Naive thymus-derived CD4-positive, alpha-beta T cell (primary cell): ENCODE data around the gene ST13. TPM values are rescaled to one million over a fixed set of nuclear protein-coding genes. Genes with fewer than 3 reads are reported as not detected.
A peak's percentile ranks its signal among the peaks of the same experiment; 100 is the strongest.
"Not testable (repeated sequence)": the region's sequence is repeated elsewhere in the genome, so short reads cannot be mapped to it uniquely, and the experiment has no call there.

Experiments
- ATAC-seq: fragments of 150-1000 bp; cut with Tn5 transposase; 2 replicates; pipeline ENCODE4 v1.10.0; 2021; ENCODE audit warnings: mild to moderate bottlenecking, moderate library complexity
- CTCF ChIA-PET: fragments of 350-600 bp; sonication (Branson Sonifier 250); formaldehyde crosslinking; loops from one replicate; lab custom pipeline; 2021; ENCODE audit warnings: antibody characterized with exemption; lab: Charles Lee
- POLR2A ChIA-PET: fragments of 350-600 bp; sonication (Branson Sonifier 250); formaldehyde crosslinking; loops from one replicate; lab custom pipeline; 2021; ENCODE audit warnings: antibody characterized with exemption, inconsistent platforms; lab: Charles Lee
- DNase-seq, 9 donors: peaks; one replicate each; pipeline versions ENCODE4 v3.0.0 to v3.0.0-alpha.2; 2020 to 2022; ENCODE audit warnings: mixed read lengths in 1 of 9
- H3K27ac ChIP-seq: one replicate; pipeline ENCODE4 v1.7.0; 2013; ENCODE audit warnings: mild to moderate bottlenecking, low read depth, low read length, moderate library complexity
- H3K27me3 ChIP-seq, 2 donors: one replicate each; pipeline ENCODE4 v1.7.0; 2013; ENCODE audit warnings: low read length in 2 of 2, mild to moderate bottlenecking in 2 of 2, moderate library complexity in 2 of 2; ENCODE audit not compliant: control insufficient read depth in 2 of 2, insufficient read depth in 2 of 2
- H3K36me3 ChIP-seq, 3 experiments: 1 replicate in 2 of 3; 2 replicates in 1 of 3; pipeline ENCODE4 v1.7.0; 2013; ENCODE audit warnings: low read length in 3 of 3, mild to moderate bottlenecking in 3 of 3, moderate library complexity in 1 of 3; ENCODE audit not compliant: insufficient read depth in 3 of 3, control insufficient read depth in 2 of 3
- H3K4me1 ChIP-seq, 2 donors: one replicate each; pipeline ENCODE4 v1.7.0; 2013; ENCODE audit warnings: low read length in 2 of 2, mild to moderate bottlenecking in 2 of 2, moderate library complexity in 1 of 2; ENCODE audit not compliant: control insufficient read depth in 2 of 2, insufficient read depth in 2 of 2
- H3K4me3 ChIP-seq: 2 replicates; pipeline ENCODE4 v1.7.0; 2013; ENCODE audit warnings: mild to moderate bottlenecking, low read length
- H3K9me3 ChIP-seq, 3 experiments: 1 replicate in 2 of 3; 2 replicates in 1 of 3; pipeline ENCODE4 v1.7.0; 2013; ENCODE audit warnings: low read length in 3 of 3; ENCODE audit not compliant: control insufficient read depth in 2 of 3
- H3K27ac Mint-ChIP-seq, 9 donors: one replicate each; pipeline ENCODE4 v1.8.0; 2020 to 2022; ENCODE audit warnings: mixed read lengths in 9 of 9, mild to moderate bottlenecking in 8 of 9, moderate library complexity in 5 of 9, inconsistent platforms in 2 of 9
- H3K27me3 Mint-ChIP-seq, 5 donors: one replicate each; pipeline ENCODE4 v1.8.0; 2021 to 2022; ENCODE audit warnings: mixed read lengths in 5 of 5, mild to moderate bottlenecking in 1 of 5
- H3K36me3 Mint-ChIP-seq, 5 donors: one replicate each; pipeline ENCODE4 v1.8.0; 2020 to 2022; ENCODE audit warnings: mixed read lengths in 5 of 5, mild to moderate bottlenecking in 3 of 5, inconsistent platforms in 1 of 5
- H3K4me1 Mint-ChIP-seq, 7 donors: one replicate each; pipeline ENCODE4 v1.8.0; 2020 to 2022; ENCODE audit warnings: mixed read lengths in 7 of 7, mild to moderate bottlenecking in 3 of 7, inconsistent platforms in 1 of 7
- H3K4me3 Mint-ChIP-seq, 10 donors: one replicate each; pipeline ENCODE4 v1.8.0; 2020 to 2022; ENCODE audit warnings: mild to moderate bottlenecking in 10 of 10, mixed read lengths in 10 of 10, moderate library complexity in 6 of 10, inconsistent platforms in 2 of 10
- H3K9me3 Mint-ChIP-seq, 11 donors: one replicate each; pipeline ENCODE4 v1.8.0; 2020 to 2022; ENCODE audit warnings: mixed read lengths in 11 of 11, mild to moderate bottlenecking in 4 of 11, inconsistent platforms in 1 of 11, moderate library complexity in 1 of 11
- intact Hi-C, 2 donors: fragments of 100-400 bp; cut with micrococcal nuclease; formaldehyde crosslinking; loops; one replicate each; pipeline ENCODE4 v1.15.1; 2023
- polyA plus RNA-seq, 2 donors: library from polyadenylated mRNA; unstranded; fragments of 300-500 nt; fragmentation: Illumina TruSeq; gene quantifications; one replicate each; pipeline ENCODE4 v1.2.3, GENCODE V29; 2021
- total RNA-seq, 6 experiments: library from RNA in 5 of 6; stranded (reverse) in 5 of 6; gene quantifications; 1 replicate in 5 of 6; 2 replicates in 1 of 6; pipeline ENCODE4 v1.2.3 and lab custom pipeline; 2021 to 2026

The ST13 gene
- total and polyA plus RNA-seq, 7 experiments from 2014 or later = 126 to 305 (median 222) TPM

DNA sequence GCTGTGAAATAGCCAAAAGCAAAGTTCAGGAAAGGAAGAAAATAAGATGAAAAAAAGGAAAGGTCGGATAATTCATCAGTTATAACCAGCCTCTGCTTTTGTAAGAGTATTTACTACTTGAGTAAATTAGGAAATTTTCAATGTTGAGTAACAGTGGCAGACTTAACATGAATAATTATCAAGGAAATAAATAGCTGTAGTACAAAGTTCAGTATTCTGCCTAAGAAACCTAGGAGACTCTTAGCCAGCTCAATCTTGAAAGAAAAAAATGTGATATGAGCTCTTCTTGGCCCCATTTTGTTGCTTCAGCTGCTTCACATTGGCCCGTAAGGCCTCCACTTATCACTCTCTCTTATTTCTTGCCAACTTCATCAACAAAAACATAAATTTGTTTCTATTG lies 22.5 kb upstream of the ST13 start:
- H3K27me3 Mint-ChIP-seq = no peaks in the 10 kb centered on the region
- ATAC-seq (no peak), DNase-seq (no peak)
- no peaks in the 10 kb centered on the region for H3K9me3 Mint-ChIP-seq
- no peaks in the 10 kb centered on the region for H3K4me1 ChIP-seq
- no peaks in the 10 kb centered on the region for H3K9me3 ChIP-seq
- H3K36me3 ChIP-seq = peaks cover 0 to 25% (median 5%) of the 10 kb centered on the region in 3 experiments
- H3K36me3 Mint-ChIP-seq = peaks cover 0 to 23% (median 5%) of the 10 kb centered on the region in 5 donors
- ChIA-PET CTCF (no interaction called here), POLR2A (interaction anchor here (1.2 kb wide), 1 partner anchor 11 kb away, joined by 3 read pairs; no protein-coding TSS in a partner anchor)
- H3K4me3 ChIP-seq = no peak overlapping the region
- no peak overlapping the region for H3K27ac Mint-ChIP-seq
- H3K27ac ChIP-seq = no peak overlapping the region
- intact Hi-C loops = no loop called here
- no peaks in the 10 kb centered on the region for H3K27me3 ChIP-seq
- no peak overlapping the region for H3K4me3 Mint-ChIP-seq
- no peaks in the 10 kb centered on the region for H3K4me1 Mint-ChIP-seq

DNA sequence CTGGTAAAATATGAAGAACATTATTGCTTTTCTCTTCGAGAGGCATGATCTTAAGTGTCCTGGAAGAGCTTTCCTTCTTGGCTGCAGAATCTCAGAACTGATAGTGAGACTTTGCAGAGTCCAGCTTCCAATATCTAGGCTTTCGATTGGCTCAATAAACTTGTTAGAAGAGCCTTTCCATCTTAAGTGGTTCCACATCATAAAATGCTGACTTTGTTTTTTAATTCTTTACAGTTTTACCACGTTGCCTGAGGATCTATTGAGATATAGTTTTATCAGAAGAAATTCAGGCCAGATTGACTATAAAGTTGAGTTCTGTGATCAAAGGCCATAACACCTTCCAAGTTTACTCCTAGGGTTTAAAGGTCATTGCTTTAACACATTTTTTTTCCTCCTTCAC lies 21.0 kb upstream of the ST13 start:
- peak overlapping the region in 1 of 9 donors; percentile 10 for H3K27ac Mint-ChIP-seq
- Histone ChIP-seq H3K27me3 (no peaks in the 10 kb centered on the region), H3K4me1 (no peaks in the 10 kb centered on the region), H3K36me3 (peaks cover 0 to 17% (median 0%) of the 10 kb centered on the region in 3 experiments), H3K4me3 (no peak overlapping the region), H3K27ac (no peak overlapping the region), H3K9me3 (no peaks in the 10 kb centered on the region)
- H3K4me3 Mint-ChIP-seq = no peak overlapping the region
- DNase-seq = no peak
- intact Hi-C loops = no loop called here
- H3K9me3 Mint-ChIP-seq = no peaks in the 10 kb centered on the region
- ATAC-seq = no peak
- no peaks in the 10 kb centered on the region for H3K4me1 Mint-ChIP-seq
- H3K27me3 Mint-ChIP-seq = no peaks in the 10 kb centered on the region
- H3K36me3 Mint-ChIP-seq = peaks cover 0 to 23% (median 5%) of the 10 kb centered on the region in 5 donors
- CTCF ChIA-PET = no interaction called here
- POLR2A ChIA-PET = interaction anchor here (0.6 to 0.7 kb wide), 2 partner anchors 232 to 402 kb away, joined by 3 to 4 read pairs; no protein-coding TSS in a partner anchor

DNA sequence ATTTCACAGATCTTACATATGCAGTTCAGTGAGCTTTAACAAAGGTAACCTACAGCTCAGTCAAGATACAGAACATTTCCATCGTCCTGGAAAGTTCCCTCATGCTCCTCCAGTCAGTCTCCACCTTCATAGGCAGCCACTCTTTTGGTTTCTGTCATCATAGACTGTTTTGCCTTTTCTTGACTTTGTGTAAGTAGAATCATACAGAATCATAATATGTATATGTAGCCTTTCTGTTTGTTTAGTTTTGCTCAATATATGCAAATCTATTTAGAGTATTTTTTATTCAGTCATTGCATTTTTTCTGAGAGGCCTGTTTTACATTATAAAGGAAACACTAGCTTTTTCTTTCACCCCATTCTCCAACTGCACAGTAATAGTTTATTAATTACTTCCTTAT lies 20.5 kb upstream of the ST13 start:
- no peaks in the 10 kb centered on the region for H3K4me1 Mint-ChIP-seq
- Histone ChIP-seq H3K27me3 (no peaks in the 10 kb centered on the region), H3K4me1 (no peaks in the 10 kb centered on the region), H3K9me3 (no peaks in the 10 kb centered on the region), H3K36me3 (peaks cover 0 to 15% (median 0%) of the 10 kb centered on the region in 3 experiments), H3K27ac (no peak overlapping the region), H3K4me3 (no peak overlapping the region)
- DNase-seq = no peak
- POLR2A ChIA-PET = interaction anchor here (0.6 kb wide), 1 partner anchor 20 kb away, joined by 3 read pairs; the partner anchor contains the start of gene ST13
- H3K27me3 Mint-ChIP-seq = no peaks in the 10 kb centered on the region
- H3K9me3 Mint-ChIP-seq = no peaks in the 10 kb centered on the region
- H3K27ac Mint-ChIP-seq = peak overlapping the region in 1 of 9 donors; percentile 10
- CTCF ChIA-PET = interaction anchor here (1.4 kb wide), 1 partner anchor 22 kb away, joined by 3 read pairs; no protein-coding TSS in a partner anchor
- intact Hi-C loops = no loop called here
- H3K4me3 Mint-ChIP-seq = no peak overlapping the region
- peaks cover 0 to 25% (median 5%) of the 10 kb centered on the region in 5 donors for H3K36me3 Mint-ChIP-seq
- ATAC-seq = no peak

DNA sequence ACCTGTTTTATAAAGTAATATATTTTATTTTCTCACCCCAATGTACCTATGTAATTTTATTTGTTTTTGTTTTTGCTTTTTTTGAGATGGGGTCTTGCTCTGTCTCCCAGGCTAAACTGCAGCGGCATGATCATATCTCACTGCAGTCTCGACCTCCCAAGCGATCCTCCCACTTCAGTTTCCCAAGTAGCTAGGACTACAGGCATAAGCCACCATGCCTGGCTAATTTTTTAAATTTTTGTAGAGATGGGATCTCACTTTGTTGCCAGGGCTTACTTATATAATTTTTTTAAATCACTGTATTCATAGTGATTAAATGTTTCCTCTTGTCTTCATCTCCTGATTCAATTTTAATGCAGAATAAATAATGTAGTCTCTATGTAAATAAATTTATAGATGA lies 18.7 kb upstream of the ST13 start:
- POLR2A ChIA-PET = no interaction called here
- CTCF ChIA-PET = no interaction called here
- peaks cover 0 to 25% (median 4%) of the 10 kb centered on the region in 5 donors for H3K36me3 Mint-ChIP-seq
- DNase-seq (no peak), ATAC-seq (no peak)
- H3K4me3 Mint-ChIP-seq = no peak overlapping the region
- Histone ChIP-seq H3K27ac (no peak overlapping the region), H3K36me3 (peaks cover 0 to 21% (median 0%) of the 10 kb centered on the region in 3 experiments), H3K4me3 (no peak overlapping the region), H3K27me3 (no peaks in the 10 kb centered on the region), H3K9me3 (no peaks in the 10 kb centered on the region), H3K4me1 (no peaks in the 10 kb centered on the region)
- intact Hi-C loops = no loop called here
- H3K27me3 Mint-ChIP-seq = no peaks in the 10 kb centered on the region
- H3K27ac Mint-ChIP-seq = no peak overlapping the region
- no peaks in the 10 kb centered on the region for H3K4me1 Mint-ChIP-seq
- H3K9me3 Mint-ChIP-seq = no peaks in the 10 kb centered on the region

DNA sequence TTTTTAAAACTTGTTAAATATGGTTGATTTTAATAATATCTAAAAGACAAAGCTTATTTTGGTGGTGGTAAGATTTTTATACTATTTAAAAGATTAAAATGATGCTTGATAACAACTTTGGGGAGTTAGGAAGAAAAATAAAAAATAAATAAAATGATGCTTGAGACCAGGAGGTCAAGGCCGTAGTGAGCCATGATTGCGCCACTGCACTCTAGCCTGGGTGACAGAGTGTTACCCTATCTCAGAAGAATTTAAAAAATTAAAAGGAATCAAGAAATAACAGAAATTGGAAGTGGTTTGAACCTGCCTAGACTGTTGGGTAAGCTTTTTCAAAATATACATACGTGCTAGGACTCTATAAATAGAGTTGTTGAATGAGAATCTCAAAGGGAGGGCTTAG lies 17.6 kb upstream of the ST13 start:
- intact Hi-C loops = no loop called here
- H3K27ac ChIP-seq = no peak overlapping the region
- Mint-ChIP-seq H3K4me3 (no peak overlapping the region), H3K27me3 (no peaks in the 10 kb centered on the region), H3K9me3 (no peaks in the 10 kb centered on the region), H3K27ac (no peak overlapping the region), H3K4me1 (no peaks in the 10 kb centered on the region), H3K36me3 (peaks cover 0 to 28% (median 5%) of the 10 kb centered on the region in 5 donors)
- no peaks in the 10 kb centered on the region for H3K4me1 ChIP-seq
- POLR2A ChIA-PET = no interaction called here
- no peak for ATAC-seq
- DNase-seq = no peak
- H3K9me3 ChIP-seq = no peaks in the 10 kb centered on the region
- no peak overlapping the region for H3K4me3 ChIP-seq
- CTCF ChIA-PET = no interaction called here
- H3K36me3 ChIP-seq = peaks cover 0 to 25% (median 0%) of the 10 kb centered on the region in 3 experiments
- H3K27me3 ChIP-seq = no peaks in the 10 kb centered on the region

DNA sequence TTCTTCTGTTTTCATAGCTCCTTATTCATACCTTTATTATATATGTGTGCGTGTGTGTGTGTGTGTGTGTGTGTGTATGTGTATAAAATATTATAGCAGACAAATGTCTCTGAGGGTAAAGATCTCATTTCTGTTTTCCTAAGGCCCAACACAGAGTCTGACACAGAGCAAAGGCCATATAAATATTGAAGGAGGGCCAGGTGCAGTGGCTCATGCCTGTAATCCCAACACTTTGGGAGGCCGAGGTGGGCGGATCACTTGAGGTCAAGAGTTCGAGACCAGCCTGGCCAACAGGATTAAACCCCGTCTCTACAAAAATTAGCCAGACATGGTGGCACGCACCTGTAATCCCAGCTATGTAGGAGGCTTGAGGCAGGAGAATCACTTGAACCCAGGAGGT lies 11.9 kb upstream of the ST13 start:
- H3K36me3 Mint-ChIP-seq = peaks cover 0 to 19% (median 5%) of the 10 kb centered on the region in 5 donors
- H3K9me3 Mint-ChIP-seq, H3K27ac ChIP-seq, H3K9me3 ChIP-seq, ATAC-seq, H3K4me1 ChIP-seq, H3K27me3 Mint-ChIP-seq, H3K4me3 Mint-ChIP-seq, intact Hi-C loops, H3K4me3 ChIP-seq, H3K27ac Mint-ChIP-seq, DNase-seq, H3K27me3 ChIP-seq, CTCF ChIA-PET: not testable (repeated sequence)
- peaks cover 0 to 20% (median 0%) of the 10 kb centered on the region in 3 experiments for H3K36me3 ChIP-seq
- POLR2A ChIA-PET = interaction anchor here (0.5 to 1.6 kb wide), 4 partner anchors 11 to 482 kb away, joined by 3 to 5 read pairs (median 3); no protein-coding TSS in a partner anchor
- peaks cover 5 to 34% (median 33%) of the 10 kb centered on the region in 7 donors for H3K4me1 Mint-ChIP-seq

DNA sequence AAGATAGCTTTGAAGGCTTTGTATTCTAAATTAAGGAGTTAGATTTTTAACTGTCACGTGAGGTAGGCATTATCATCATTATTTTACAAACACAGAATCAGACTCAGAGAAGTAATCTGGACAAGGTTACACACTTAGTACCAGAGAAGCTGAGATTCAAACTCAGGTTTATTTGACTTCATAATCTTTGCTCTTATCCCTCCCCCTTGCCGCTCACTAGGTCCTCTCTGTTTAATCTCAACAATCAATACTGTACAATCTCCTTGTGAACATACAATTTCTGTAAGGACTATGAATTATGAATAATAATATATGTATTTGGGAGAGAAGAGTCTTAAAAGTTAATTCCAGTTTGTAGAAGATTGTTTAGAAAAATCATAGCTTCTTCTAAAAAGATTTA lies 10.7 kb upstream of the ST13 start:
- ChIA-PET POLR2A (interaction anchor here (0.7 to 1.6 kb wide), 3 partner anchors 9 to 823 kb away, joined by 3 to 5 read pairs (median 3); no protein-coding TSS in a partner anchor), CTCF (no interaction called here)
- H3K4me1 ChIP-seq = no peaks in the 10 kb centered on the region
- Mint-ChIP-seq H3K9me3 (no peaks in the 10 kb centered on the region), H3K4me3 (no peak overlapping the region), H3K4me1 (peaks cover 5 to 46% (median 40%) of the 10 kb centered on the region in 7 donors), H3K27me3 (no peaks in the 10 kb centered on the region), H3K27ac (peak overlapping the region in 1 of 9 donors; percentile 49), H3K36me3 (peaks cover 0 to 18% (median 8%) of the 10 kb centered on the region in 5 donors)
- H3K4me3 ChIP-seq = no peak overlapping the region
- peaks cover 0 to 18% (median 0%) of the 10 kb centered on the region in 3 experiments for H3K36me3 ChIP-seq
- ATAC-seq = no peak
- no peaks in the 10 kb centered on the region for H3K27me3 ChIP-seq
- no peak for DNase-seq
- no peaks in the 10 kb centered on the region for H3K9me3 ChIP-seq
- intact Hi-C loops = no loop called here
- H3K27ac ChIP-seq = no peak overlapping the region
